Lower leg skin (tissue), 3 donors: ENCODE data around the gene PCA3.

ENCODE experiments used
- CTCF ChIP-seq, 3 donors: fragments of 450-650 bp; IDR thresholded peaks; one replicate each; pipeline ENCODE4 v1.5.1; 2016; ENCODE audit warnings: antibody characterized with exemption in 3 of 3, mild to moderate bottlenecking in 3 of 3, moderate library complexity in 2 of 3
- POLR2A ChIP-seq, 2 donors: fragments of 450-650 bp; IDR thresholded peaks; one replicate each; pipeline ENCODE4 v1.6.1; 2016 to 2017; ENCODE audit warnings: antibody characterized with exemption in 2 of 2, mild to moderate bottlenecking in 1 of 2, moderate library complexity in 1 of 2

DNA sequence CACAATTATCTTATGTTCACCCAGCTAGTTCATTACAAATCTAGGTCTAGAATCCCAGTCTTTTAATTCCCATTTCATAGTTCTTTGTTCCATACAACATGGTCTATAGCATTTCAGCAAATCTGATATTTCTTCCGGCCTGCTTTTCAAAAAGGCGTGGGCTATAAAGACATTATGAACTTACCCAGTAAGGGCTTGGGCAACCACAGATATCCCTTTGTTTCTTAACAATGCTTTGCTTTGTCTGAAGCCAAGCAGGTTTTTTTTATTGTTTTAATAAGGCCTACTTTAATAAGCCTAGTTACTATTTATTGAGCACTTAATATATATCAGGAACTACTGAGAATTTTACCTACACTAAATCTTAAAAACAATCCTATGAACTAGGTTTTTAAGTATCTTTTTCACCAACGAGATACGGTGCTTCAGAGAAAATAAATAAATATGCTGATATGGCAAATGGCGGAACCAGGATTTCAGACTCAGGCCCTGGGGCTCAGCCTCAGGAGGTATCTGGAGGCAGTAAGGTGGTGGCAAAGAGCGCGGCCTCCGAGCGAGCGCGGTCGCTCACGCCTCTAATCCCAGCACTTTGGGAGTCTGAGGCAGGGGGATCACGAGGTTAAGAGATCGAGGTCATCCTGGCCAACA, 29.7 kb downstream of the PCA3 start:
- TF ChIP-seq CTCF (IDR thresholded peaks at IDR 0.05) (no peak), POLR2A (IDR thresholded peaks at IDR 0.05) (no peak)
